Stimulated activated CD8-positive, alpha-beta memory T cell treated with anti-CD3 and anti-CD28 coated beads, Interleukin-12 subunit alpha, Interleukin-12 subunit beta, amount 100 ng/mL, for 4 hours (primary cell): ENCODE results near the gene SACM1L.

Experiments
- DNase-seq: peaks from one replicate; pipeline ENCODE4 v3.0.0-alpha.2; 2020; ENCODE audit warnings: low read depth

SACM1L gene

DNA sequence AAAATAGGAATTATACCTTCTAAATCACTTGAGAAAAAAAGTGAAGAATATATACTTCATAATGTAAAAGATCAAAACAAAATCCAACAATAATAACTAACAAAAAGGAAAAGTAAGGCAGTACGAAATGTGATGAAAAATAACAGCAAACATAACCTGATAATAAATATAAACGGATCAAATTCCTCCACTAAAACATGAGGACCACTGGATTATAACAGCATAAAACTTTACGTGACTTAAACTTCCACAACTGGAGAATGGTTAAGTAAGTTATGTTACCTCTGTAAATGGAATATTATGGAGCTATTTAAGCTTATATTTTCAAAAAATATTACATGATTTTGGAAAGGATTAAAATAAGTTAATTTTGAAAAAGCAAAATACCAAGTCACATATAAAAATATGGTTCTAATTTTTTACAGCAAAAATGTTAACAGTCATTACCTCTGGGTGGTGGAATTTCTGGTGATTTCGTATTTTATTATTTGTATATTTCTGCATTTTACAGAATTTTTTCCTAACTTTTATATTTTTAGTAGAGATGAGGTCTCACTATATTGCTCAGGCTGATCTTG, 100.1 kb downstream of the SACM1L start:
- no peak for DNase-seq

DNA sequence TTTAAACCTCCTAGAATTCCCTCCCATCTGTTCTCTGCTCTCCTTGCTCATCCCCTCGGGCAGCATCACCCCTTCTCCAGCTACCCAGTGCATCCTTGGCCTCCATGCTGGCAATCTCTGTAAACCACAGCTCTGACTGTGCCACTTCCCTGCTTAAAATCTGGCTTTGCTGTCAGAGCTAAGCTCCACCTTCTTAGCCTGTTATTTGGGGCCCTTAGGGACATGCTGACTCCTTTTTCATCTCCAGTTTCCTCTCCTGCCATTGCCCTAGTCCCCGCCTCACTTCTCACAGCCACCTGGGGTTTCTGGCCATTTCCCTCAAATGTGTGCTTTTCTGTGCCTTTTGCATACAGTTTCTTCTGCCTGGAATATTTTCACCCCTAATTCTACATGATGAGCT, 101.4 kb downstream of the SACM1L start:
- no peak for DNase-seq

- no peak for DNase-seq
Observed at GRCh38 chr3:45792036-45792435, 102.8 kb downstream of the SACM1L start.

DNA sequence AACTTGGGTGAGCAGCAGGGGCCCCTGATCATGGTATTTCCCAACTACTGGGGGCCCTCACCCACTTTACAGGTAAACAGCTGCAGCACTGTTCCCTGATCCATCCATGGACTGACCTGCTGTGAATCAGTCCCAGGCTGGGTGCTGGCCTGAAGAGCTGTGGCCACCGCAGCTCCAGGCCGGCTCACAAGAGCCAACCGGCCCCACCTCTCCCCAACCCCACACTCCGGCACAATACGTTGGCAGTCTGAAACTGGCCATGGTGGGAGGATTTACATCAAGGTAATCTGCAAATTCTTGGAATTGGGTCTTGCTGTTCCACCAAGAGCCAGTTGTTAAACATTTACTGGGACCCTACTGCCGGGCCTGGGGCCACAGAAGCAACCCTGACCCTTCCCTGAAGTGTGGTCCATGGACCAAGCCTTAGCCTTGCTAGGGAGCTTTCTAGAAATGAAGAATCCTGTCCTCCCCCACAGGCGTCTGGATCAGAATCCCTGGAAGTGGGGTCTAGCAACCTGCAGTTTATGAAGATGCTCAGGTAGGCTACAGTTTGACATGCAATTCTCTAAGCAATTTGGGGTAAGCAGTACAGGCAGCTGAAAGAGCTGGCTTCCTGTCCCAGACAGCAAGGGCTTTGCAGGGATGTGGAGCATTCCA, 103.4 kb downstream of the SACM1L start:
- DNase-seq, result no peak

DNA sequence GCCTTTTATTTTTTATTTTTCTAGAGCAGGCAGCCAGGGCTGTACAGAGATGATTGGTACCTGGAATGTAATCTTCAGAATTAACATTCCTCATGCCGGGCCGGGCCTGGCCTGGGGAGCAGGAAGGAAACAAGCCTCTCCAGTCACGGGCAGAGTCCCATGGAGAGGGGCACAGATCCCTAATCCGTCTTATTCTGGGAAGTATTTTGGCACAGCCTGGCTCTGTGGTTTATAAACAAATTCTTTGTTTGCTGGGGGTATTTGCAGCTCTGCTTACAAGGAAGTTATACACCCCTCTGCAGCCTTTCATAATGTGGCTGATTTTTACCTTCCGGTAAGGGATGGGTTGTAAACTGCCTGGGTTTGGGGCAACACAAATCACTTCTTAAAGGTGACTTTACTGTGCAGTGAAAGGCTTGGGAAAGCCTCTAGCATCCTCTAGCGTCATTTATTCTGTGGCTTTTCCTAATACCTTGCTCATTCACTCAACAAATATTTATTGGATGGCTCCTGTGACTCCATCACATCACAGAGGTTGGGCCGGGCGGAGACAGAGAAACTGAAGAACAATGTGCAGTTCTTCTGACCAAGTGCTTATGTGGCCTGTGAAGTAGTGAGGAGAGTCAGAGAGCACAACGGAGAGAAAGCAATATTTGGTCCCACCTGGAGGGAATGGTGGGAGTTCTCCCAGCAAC, 104.4 kb downstream of the SACM1L start:
- no peak for DNase-seq

DNA sequence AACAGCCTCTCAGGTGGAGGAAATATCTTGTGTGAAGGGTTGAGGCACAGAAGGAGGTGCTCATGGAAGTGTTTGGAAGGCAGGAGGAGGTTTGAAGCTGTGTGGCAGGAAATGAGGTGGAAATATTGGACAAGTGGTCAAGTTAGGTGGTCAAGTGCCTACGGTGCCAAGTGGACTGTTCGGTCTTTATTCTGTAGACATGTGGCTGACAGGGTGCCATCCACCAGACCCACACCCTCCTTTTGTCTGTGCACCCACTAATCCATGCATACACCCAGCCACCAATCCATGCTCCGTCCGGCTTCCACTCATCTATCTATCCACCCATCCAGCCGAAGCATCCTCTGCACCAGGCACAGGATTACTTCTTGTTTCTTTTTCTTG, 105.0 kb downstream of the SACM1L start:
- no peak for DNase-seq

GRCh38 chr3:45794660-45795059, 105.5 kb downstream of the SACM1L start:
- DNase-seq, result no peak
